HG03558 (cell line): ENCODE measurements around the gene ATXN1.
"Not testable (repeated sequence)": the region's sequence is repeated elsewhere in the genome, so short reads cannot be mapped to it uniquely, and the experiment has no call there.

Experiments
- ATAC-seq: cut with Tn5 transposase; IDR thresholded peaks from one replicate; pipeline ENCODE4 v1.9.1; 2021; ENCODE audit warnings: moderate number of reproducible peaks; ENCODE audit not compliant: unreplicated experiment; ENCODE audit errors: extremely low read depth

The ATXN1 gene

GRCh38 chr6:16705081-16705993, 55.9 kb downstream of the ATXN1 start:
- ATAC-seq: no peak

DNA sequence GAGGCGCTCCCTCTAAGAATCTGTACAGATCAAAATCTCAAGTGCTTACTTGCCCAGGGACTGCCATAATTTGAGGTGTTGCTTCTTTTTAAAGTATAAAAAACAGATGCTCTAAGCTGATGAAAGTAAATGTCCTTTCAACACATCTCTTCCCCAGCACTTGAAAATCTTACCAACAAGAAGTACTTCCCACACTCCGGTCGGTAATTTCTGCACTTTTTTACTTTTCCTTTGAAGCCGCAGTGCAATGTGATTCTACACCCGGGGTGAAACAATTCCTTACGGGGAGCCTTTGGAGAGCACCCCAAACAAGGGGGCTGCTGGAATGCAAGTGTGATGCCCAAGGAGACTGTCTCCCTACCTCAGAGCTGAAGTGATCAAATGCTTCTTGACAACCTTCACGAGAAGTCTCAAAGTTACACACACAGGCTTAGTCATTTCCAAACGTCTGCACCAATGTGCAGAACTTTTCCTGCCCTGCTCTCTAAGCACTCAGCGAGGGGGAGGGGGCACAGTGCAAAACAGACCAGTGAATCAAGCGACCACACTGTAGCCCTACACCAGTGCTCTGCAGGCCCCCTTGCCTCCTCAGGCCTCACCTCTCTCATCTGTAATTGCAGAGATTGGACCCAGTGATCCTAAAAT, 56.7 kb downstream of the ATXN1 start:
- no peak for ATAC-seq

DNA sequence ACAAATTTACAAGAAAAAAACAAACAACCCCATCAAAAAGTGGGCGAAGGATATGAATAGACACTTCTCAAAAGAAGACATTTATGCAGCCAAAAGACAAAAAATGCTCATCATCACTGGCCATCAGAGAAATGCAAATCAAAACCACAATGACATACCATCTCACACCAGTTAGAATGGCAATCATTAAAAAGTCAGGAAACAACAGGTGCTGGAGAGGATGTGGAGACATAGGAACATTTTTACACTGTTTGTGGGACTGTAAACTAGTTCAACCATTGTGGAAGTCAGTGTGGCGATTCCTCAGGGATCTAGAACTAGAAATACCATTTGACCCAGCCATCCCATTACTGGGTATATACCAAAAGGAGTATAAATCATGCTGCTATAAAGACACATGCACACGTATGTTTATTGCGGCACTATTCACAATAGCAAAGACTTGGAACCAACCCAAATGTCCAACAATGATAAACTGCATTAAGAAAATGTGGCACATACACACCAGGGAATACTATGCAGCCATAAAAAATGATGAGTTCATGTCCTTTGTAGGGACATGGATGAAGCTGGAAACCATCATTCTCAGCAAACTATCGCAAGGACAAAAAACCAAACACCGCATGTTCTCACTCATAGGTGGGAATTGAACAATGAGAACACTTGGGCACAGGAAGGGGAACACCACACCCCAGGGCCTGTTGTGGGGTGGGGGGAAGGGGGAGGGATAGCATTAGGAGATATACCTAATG, 58.5 kb downstream of the ATXN1 start:
- not testable (repeated sequence) for ATAC-seq

GRCh38 chr6:16700916-16701234, 60.4 kb downstream of the ATXN1 start:
- no peak for ATAC-seq

DNA sequence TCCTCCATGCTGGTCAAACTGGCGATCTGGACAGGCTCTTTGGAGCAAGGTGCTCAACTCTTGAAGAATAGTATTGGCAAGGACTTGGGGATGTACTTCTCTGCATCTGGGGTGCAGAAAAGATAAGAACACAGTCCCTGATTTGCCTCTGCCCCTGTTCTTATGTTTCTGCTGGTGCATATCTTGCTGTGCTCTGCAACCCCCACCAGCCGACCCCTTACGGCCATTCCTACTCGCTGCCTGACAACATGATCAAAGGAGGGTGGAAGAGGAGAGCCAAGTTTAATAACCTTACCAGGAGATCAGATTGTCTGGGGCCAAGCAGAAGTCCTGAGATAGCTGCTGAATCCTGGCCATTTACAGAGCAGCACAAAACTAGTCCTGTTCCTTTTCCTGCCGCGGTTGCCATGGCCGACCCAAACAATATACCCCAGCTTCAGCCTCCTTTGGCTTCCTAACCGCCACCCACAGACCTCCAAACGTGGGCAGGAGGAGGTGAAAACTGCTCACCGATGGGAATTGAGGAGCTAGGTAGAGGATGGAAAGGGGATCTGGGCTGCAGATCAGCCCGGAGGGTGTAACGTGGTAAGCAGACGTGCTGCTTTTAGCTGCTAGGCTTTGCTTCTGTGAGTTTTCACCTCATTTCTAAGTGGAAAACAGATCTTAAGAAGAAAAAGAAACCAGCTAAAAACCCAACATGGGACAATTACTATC, 60.9 kb downstream of the ATXN1 start:
- ATAC-seq: no peak

DNA sequence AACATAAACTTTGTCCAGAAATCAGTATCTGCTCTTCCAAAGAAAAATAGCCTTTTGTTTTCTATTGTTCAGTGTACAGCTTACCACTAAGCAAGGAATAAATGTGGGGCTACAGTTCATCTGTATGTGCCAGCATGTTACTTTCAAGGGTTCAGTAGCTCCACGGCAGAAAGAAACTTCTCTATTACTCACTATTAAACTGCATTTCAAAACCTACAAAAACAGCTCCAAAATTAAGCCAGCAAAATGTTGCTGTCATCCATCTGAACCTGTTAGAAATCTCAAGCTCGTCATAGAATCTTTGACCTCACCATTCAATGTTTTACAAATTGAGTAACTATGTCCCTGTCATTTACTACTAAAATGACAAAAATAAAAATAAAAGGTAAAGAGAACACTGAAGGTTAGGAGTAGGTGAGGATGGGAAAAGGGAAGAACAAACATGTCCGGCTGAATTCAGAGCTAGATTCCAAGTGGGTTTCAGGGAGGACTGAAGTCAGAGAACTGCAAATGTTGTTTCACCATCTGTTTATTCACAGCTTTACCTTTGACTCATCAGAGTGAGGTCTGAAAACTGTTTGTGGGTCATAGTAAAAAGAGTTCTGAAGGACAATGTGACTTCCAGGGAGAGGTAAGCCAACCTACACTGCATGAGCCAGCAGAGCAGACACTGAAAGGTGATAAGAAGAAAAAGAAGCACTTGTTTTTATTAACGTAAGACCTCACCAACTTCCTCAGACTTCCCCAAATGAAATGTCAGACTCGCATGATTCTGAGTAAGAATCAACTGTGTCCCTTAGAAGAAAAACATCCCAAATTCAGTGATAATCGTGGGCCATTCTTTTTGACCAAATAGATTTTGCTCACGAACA, 62.0 kb downstream of the ATXN1 start:
- no peak for ATAC-seq

DNA sequence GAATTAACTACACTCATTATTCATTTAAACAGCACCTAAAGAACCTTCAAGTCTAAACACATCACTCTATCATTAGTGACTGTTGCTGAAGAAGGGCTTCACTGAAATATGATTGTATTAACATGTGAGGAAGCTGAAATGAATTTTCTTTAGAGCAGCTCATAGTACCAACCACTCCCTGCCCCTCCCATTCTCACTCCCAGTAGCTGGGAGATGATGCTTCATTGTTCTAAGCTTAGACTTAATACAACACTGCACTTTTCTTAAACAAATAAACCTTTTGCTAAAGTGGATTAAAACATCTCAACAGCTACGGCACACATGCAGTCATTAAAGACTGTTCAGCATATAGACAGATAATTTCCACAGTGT, 63.1 kb downstream of the ATXN1 start:
- ATAC-seq: no peak

DNA sequence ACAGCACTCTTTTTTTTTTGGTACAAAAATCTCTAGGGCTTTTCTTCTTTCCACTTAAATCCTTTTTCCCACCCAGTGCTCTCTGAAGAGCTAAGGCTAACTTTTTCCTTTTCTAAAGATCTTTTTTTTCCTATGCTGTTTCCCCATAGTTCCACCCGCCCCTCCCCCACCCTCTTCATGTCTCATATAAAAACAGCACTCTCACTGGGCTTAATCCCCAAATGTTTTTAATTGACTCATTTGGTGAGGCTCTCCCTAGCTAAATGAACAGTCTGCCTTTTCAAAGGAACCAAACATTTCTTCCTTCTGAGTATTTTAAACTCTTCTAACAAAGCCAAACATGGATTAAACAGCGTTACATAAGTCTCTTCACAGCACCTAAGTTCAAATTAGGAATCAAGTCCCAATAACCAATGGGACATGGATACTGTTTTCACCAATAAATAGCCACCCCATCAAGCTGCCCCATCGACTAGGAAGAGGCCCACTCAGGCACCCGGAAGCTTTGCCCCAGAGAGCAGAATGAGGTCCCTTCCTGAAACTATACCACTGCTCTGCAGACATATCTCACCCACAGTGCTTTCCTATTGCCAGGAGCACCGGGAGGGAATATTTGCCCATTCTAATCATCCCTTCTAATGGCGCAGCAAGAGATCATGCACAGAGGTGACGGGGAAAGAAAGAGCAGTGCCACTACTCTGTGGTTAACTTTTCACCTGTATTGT, 63.7 kb downstream of the ATXN1 start:
- ATAC-seq: no peak

GRCh38 chr6:16696496-16696895, 64.8 kb downstream of the ATXN1 start:
- ATAC-seq: no peak

DNA sequence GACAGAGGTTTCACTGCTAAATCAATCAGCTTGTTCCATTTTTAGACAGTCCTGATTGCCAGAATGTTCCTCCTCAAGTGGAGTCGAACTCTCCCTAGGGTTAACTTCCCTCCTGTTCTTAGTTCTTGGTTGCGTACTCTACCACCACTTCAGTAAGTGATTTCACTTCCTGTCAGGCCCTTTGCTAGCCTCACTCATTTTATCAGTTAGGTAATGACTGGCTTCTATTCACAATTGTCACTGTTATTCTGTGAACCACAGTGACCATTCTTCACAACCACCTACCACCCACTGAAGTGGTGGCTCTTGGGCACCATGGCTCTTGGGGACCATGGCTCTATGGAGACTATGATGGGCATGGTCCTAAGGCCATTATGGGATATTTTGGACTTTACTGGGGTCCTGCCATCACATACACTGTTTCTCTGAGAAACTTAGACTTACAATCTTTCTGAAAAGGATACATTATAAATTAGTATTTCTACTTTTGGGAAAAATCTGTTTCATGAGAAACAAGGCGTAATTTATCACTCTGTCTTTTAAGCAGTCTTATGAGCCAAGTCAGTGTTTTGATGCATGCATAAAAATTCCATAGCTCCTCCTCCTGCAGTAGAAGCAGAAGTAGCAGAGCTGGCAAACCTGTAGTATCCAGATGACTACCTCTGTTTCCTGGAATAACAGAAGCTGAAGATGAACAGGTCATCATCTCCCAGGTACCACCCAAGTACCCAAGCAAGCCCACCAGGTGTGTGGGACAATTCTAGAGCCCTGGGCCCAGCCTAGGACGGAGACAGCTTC, 66.3 kb downstream of the ATXN1 start:
- peak; percentile 42 for ATAC-seq

- no peak for ATAC-seq
Measured at GRCh38 chr6:16691324-16691723, 69.9 kb downstream of the ATXN1 start.

GRCh38 chr6:16690608-16691142, 70.6 kb downstream of the ATXN1 start:
- ATAC-seq: peak; percentile 71

DNA sequence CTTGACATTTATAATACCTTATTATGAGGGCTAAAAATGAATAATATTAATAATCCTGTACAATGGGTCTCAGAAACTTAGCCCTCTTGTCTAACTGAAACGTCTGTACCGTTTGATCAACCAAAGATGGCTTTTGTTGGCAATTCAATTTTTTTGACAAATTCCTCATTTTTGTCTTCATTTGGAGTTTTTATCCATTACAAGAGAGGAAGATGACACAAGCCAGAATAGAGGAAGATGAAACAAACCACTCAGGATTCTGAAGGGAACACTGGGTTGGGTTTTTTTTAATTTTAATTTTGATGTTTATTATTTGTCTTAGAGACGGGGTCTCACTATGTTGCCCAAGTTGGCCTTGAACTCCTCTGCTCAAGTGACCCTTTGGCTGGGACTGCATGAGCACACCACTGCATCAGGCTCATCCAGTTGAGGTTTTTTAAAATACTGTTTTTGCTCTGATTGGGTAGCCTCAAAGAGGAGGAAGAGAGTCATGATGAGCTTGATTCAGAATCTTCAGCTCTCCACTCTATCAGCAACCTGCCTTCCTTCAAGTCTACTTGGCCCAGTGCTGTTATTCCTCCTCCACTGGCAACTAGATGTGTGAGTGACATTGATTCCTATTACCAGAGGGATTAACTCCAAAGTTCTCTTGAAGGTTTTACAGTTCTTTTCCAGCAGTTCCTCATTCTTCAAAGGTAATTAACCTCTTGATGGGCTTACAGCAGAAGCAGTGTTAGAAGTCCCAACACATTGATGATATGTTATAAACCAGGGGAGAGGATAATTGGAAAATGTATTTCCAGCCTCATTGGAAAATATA, 71.3 kb downstream of the ATXN1 start:
- ATAC-seq: no peak

DNA sequence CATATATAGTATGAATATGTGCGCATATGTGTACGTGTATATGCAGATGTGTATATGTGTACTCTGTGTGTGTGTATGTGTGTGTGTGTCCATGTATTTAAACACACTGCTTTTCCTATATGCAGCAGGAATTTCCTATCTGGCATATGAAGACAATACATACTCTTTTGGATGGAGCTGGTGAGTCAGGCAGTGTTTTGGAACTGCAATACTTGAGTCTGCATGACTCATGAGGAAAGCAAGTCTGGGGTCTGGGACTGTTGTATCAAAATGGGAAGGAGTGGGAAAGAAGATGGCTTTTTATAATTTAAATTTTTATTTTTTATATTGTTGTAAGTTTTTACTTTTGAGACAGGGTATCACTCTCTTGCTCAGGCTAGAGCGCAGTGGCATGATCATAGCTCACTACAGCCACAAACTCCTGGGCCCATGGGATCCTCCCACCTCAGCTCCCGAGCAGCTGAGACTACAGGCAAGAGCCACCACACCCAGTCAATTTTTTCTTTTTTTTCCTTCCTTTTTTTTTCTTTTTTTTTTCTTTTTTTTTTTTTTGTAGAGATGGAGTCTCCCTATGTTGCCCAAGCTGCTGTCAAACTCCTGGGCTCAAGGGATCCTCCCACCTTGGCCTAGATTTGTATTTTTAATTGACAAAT, 72.2 kb downstream of the ATXN1 start:
- ATAC-seq: no peak

- ATAC-seq: no peak
Measured at GRCh38 chr6:16688436-16688835, 72.8 kb downstream of the ATXN1 start.

GRCh38 chr6:16687045-16687444, 74.2 kb downstream of the ATXN1 start:
- ATAC-seq: no peak
